Anterior cingulate cortex (tissue), 58 donors: ENCODE data around the gene KAZN.

Experiments
- DNase-seq, 58 donors: peaks; one replicate each; lab custom pipeline; 2025; lab: John Stamatoyannopoulos, UW

Gene KAZN

GRCh38 chr1:14666373-14666772, 67.9 kb downstream of the KAZN start:
- no peak for DNase-seq

DNA sequence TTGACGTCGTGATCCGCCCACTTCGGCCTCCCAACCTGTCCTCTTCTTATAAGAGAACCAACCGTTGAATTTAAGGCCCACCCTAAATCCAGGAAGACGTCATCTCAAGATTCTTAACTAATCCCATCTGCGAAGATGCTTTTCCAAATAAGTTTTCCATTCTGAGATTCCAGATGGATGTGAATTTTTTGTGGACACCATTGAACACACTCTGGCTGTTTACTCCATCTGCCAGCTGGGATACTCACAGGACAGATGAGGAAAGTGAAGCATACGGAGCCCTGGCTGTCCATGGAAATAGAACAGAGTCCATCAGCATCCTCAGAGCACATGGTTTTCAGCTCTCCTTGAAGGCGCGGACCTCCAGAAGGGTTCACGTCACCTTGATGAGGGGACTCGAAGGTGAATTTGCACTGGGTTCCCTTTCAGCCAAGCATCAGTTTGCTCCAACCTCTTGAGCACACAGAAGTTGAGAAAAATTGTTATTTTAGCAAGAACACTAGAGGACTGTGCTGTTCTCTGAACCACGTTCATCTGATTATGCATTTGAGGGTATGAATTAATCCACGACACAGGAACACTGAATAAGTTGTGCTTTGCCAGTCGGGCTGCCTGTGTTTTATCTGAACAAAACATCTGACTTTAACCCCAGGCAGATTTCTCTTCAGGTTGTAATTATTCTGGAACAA, 68.6 kb downstream of the KAZN start:
- DNase-seq = no peak

GRCh38 chr1:14667651-14667984, 69.1 kb downstream of the KAZN start:
- DNase-seq = peak in 1 of 58 donors; percentile 6

DNA sequence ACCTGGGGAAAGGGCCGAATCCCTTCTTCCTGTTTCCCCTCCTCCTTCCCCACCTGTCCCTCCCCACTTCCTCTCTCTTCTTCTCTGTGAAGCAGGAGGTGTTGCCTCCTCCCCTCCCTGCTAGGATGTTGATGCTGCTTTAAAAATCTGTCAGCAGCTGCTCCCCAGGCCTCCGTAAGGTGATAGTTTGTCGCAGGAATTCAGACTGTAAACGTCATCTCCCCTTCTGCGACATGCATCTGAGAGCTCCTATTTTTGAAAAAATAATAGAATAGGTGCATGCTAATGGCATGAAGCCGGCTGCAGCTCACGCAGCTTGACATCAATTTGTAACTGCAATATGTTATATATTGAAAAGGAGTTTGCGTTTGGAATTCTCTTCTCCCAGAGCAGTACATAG, 70.1 kb downstream of the KAZN start:
- no peak for DNase-seq

GRCh38 chr1:14672005-14672404, 73.5 kb downstream of the KAZN start:
- DNase-seq = no peak

- DNase-seq = no peak
Observed at GRCh38 chr1:14674030-14674429, 75.5 kb downstream of the KAZN start.

GRCh38 chr1:14676400-14676799, 77.9 kb downstream of the KAZN start:
- no peak for DNase-seq

- DNase-seq = no peak
Observed at GRCh38 chr1:14677292-14677971, 78.9 kb downstream of the KAZN start.

- no peak for DNase-seq
Observed at GRCh38 chr1:14678011-14678638, 79.6 kb downstream of the KAZN start.

DNA sequence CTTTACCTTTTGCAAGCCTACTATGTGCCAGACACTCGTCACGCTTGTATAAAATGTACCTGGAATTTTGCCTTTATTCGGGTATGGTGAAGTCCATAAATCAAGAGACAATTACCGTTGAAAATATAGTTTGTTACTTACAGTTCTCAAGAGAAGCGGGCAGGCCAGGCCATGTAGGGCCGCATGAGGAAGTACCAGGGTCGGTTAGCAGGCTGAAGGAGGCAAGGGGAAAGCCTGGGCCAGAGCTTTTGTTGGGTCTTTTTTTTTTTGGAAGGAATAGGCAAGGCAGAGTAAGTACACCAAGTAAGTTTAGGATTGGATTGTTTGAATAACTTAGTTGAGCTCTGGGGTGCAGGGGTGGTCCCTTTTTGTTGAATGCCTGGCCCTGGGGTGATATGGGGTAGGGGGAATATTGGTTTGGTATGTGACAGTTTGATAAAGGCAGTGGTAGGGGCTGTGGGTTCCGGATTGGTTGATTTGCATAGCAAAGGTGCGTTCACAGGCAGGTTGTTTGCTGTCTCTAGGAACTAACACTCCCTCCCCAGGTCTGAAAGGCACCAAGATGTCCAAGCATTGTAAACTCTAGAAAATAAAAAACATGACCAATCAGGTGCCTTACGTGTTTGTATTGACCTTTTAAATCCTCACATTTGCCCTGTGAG, 80.7 kb downstream of the KAZN start:
- no peak for DNase-seq

GRCh38 chr1:14681182-14681581, 82.7 kb downstream of the KAZN start:
- no peak for DNase-seq

- DNase-seq = no peak
Observed at GRCh38 chr1:14682941-14683621, 84.6 kb downstream of the KAZN start.

GRCh38 chr1:14685078-14685477, 86.6 kb downstream of the KAZN start:
- DNase-seq = no peak

DNA sequence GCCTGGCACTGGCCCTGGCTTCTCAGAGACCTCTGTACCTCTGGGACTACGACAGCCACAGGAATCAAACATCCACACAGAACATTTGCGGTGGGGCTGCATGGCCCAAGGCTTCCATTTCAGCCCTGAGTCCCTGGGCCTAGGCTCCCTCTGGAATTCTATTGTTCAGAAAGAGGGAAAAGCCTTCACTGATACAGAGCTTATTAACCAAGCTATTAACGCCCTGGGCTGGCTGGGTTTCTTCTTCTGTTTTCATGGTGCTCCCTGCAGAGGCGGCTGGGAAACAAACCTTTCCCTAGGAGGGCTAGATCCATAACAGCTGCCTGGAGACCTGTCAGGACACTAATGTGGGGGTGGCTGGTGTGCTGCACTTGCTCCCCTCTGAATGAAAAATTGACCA, 88.2 kb downstream of the KAZN start:
- no peak for DNase-seq

- DNase-seq = no peak
Observed at GRCh38 chr1:14687147-14687546, 88.7 kb downstream of the KAZN start.

- peak in 14 of 58 donors; percentile 1 to 55 (median 6) for DNase-seq
Observed at GRCh38 chr1:14689996-14690615, 91.6 kb downstream of the KAZN start.

GRCh38 chr1:14693949-14694348, 95.5 kb downstream of the KAZN start:
- no peak for DNase-seq

DNA sequence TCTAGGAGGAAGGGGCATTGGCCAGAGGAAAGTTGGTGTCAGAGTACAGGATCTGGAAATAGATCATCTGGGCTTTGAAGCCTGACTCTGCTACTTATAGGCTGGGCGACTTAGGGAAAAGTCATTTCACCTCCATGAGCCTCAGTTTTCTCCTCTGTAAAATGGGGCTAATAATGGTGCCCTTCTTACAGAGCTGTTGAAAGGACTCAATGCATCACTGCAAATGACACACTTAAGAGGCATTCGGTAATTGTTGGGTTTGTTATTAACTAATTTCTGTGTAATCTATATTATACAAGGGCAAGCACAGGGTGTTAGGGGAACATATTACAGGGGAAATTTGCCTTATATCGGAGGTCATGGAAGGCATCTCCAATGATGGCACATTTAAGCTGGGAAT, 96.1 kb downstream of the KAZN start:
- no peak for DNase-seq

DNA sequence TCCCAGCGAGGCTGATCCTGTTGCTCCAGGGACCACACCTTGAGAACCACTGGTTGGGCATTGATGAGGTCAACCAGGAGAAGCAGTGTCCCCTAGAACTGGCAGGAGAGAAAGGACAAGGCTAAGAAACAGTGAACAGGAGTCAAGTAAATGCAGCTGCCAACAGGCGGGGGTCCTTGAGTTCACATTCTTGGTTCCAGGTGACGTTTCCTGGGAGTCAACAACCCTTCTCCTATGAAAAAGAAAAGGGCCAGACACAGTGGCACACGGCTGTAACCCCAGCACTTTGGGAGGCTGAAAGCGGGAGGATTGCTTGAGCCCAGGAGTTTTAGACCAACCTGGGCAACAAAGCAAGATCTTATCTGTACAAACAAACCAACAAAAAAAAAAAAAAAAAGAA, 98.3 kb downstream of the KAZN start:
- DNase-seq = no peak

DNA sequence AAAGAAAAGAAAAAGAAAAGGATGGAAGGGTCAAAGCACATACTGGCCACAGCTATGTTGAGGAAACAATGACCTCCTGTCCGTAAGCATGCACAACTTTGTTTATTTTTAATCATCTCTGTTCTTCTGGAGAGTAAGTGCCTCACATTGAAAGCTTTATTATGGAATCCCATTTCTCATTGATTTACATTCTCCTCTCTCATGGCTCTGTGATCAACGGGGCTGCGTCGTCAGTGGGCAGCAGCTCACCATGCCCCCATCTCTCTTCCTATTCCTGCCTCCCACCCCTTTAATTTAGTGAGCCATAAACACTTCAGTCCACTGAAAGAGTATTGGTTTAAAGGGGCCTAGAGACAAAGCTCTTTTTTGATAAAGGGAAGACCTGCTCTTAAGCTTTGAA, 98.9 kb downstream of the KAZN start:
- no peak for DNase-seq
